HG03175 (cell line): ENCODE data around the gene NOX3.
"Not testable (repeated sequence)": the region's sequence is repeated elsewhere in the genome, so short reads cannot be mapped to it uniquely, and the experiment has no call there.

ENCODE experiments used
- ATAC-seq: cut with Tn5 transposase; IDR thresholded peaks from one replicate; pipeline ENCODE4 v1.9.1; 2021; ENCODE audit warnings: mild to moderate bottlenecking, moderate library complexity; ENCODE audit not compliant: unreplicated experiment

NOX3 gene

GRCh38 chr6:155373276-155373675, 82.4 kb downstream of the NOX3 start:
- no peak for ATAC-seq

- no peak for ATAC-seq
Measured at GRCh38 chr6:155372256-155372655, 83.4 kb downstream of the NOX3 start.

DNA sequence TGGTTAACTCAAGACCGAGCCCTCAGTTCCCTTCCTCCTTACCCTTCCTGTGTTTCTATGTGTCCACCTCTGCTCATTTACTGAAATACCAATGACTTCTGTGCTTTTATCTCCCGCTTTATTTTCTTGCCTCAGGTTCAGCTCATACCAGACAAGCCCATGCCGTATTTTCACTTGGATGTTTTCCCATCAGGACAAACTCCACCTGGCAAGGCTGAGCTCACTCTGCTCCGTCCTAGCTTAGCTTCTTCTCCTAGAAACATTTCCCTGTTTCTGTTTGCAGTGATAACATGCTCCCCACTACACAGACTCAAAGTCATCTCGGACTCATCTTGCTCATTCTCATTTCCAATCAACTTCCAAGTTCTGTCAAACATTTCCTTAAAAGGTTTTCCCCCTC, 84.4 kb downstream of the NOX3 start:
- ATAC-seq: no peak

DNA sequence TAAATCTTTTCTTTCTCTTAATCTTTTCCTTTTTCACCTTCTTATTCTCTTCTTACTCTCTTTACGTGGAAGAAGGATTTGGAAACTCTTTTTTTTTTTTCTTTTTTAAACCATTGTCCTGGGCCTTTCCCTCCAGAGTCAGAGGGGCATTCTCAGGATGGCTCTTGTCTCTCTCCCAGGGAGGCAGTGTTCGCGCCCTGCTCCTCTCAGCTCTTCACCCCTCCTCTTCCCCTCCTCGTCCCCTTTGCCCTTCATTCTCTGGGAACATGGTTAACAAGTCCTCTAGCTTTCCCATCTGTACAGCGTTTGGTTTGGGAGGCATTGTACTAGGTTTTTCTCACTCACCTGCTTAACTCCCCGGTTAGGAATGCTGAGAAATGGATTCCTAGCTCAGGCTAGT, 89.3 kb downstream of the NOX3 start:
- no peak for ATAC-seq

- ATAC-seq: no peak
Measured at GRCh38 chr6:155364844-155365437, 90.7 kb downstream of the NOX3 start.

GRCh38 chr6:155364021-155364420, 91.6 kb downstream of the NOX3 start:
- ATAC-seq: not testable (repeated sequence)

- not testable (repeated sequence) for ATAC-seq
Measured at GRCh38 chr6:155362968-155363632, 92.5 kb downstream of the NOX3 start.

DNA sequence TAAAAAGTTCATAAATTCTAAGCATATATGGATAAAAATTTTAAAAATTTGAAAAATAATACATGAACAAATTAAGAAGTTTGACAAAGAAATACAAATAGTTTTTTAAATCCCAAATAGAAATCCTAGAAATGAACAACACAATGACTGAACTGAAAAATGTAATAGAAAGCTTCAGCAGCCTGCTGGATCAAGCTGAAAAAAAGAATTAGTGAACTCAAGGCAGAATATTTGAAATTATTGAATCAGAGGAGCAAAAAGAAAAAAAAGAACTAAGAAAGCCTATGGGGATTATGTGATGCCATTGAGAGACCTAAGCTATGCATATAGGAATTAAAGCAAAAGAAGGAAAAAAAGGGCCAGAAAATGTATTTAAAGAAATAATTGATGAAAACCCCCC, 101.5 kb downstream of the NOX3 start:
- no peak for ATAC-seq

GRCh38 chr6:155352811-155353210, 102.8 kb downstream of the NOX3 start:
- ATAC-seq: no peak

- no peak for ATAC-seq
Measured at GRCh38 chr6:155352130-155352420, 103.6 kb downstream of the NOX3 start.

- ATAC-seq: peak; percentile 97
Measured at GRCh38 chr6:155351273-155352129, 104.1 kb downstream of the NOX3 start.

- no peak for ATAC-seq
Measured at GRCh38 chr6:155349956-155350355, 105.7 kb downstream of the NOX3 start.

- no peak for ATAC-seq
Measured at GRCh38 chr6:155349129-155349528, 106.5 kb downstream of the NOX3 start.

GRCh38 chr6:155347800-155348199, 107.8 kb downstream of the NOX3 start:
- no peak for ATAC-seq

- ATAC-seq: no peak
Measured at GRCh38 chr6:155346957-155347356, 108.7 kb downstream of the NOX3 start.
